PFSK-1 (cell line): ENCODE results near the gene HASPIN. TPM values are rescaled to one million over a fixed set of nuclear protein-coding genes. Genes with fewer than 3 reads are reported as not detected.

ENCODE experiments used
- FOXP2 ChIP-seq: optimal IDR thresholded peaks from 2 replicates; pipeline ENCODE3; 2011; ENCODE audit warnings: borderline replicate concordance, control low read depth, inconsistent platforms; ENCODE audit not compliant: insufficient read depth; ENCODE audit errors: extremely low read length, extremely low read depth
- POLR2AphosphoS5 ChIP-seq: IDR thresholded peaks from 2 replicates; pipeline ENCODE4 v1.6.1; 2012; ENCODE audit warnings: low read depth, mild to moderate bottlenecking, control low read depth, low read length, moderate library complexity
- SIN3A ChIP-seq: IDR thresholded peaks from 2 replicates; pipeline ENCODE4 v1.6.1; 2012; ENCODE audit warnings: mild to moderate bottlenecking, low read length, moderate library complexity, borderline replicate concordance; ENCODE audit not compliant: insufficient read depth
- TAF1 ChIP-seq: IDR thresholded peaks from 2 replicates; pipeline ENCODE4 v1.6.1; 2012; ENCODE audit warnings: low read length, control low read depth, borderline replicate concordance; ENCODE audit not compliant: insufficient read depth
- polyA plus RNA-seq: library from polyadenylated mRNA; unstranded; fragments of >200 nt; gene quantifications from one replicate; pipeline ENCODE4 v1.2.1, GENCODE V29; 2012; ENCODE audit warnings: low read depth, missing spikeins; ENCODE audit not compliant: insufficient read length
- TF ChIP-seq, protein P1 (sequence below), 2 experiments: IDR thresholded peaks; 2 replicates each; pipeline versions ENCODE4 v1.6.1 to v1.8.0; 2011 to 2012; ENCODE audit warnings: low read depth in 2 of 2, low read length in 2 of 2, control low read depth in 1 of 2, inconsistent platforms in 1 of 2, mild to moderate bottlenecking in 1 of 2, moderate library complexity in 1 of 2; ENCODE audit not compliant: insufficient read depth in 1 of 2

Gene HASPIN
- 10.0 TPM for polyA plus RNA-seq

DNA sequence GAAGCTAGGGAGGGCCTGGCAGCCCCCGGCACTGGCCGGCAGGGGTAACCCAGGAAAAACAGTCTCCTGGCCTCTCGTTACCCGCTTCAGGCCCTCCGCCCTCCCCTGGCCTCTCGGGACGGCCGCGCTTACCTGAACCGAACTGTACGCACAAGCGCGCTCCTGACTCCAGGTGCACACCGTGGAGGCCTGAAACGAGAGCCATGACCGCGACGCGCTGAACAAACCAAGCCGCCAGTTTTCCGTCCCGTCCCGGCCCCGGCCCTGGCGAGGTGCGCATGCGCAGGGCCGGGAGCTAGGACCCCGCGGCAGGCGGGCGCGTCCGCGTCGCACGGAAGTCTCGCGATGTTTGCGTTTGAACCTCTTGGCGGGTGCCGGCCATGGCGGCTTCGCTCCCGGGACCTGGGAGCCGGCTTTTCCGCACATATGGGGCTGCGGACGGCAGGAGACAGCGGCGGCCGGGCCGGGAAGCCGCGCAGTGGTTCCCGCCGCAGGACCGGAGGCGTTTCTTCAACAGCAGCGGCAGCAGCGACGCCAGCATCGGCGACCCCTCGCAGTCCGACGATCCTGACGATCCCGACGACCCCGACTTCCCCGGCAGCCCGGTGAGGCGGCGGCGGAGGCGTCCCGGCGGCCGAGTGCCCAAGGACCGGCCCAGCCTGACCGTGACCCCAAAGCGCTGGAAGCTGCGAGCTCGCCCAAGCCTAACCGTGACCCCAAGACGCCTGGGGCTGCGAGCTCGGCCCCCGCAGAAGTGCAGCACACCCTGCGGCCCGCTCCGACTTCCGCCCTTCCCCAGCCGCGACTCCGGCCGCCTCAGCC is at the start of gene HASPIN:
HASPIN (plus strand) TSS at position 348 of the 822 bp plus-strand sequence; CDS start at position 381, 33 bp downstream.
- TF ChIP-seq, protein P1, sequence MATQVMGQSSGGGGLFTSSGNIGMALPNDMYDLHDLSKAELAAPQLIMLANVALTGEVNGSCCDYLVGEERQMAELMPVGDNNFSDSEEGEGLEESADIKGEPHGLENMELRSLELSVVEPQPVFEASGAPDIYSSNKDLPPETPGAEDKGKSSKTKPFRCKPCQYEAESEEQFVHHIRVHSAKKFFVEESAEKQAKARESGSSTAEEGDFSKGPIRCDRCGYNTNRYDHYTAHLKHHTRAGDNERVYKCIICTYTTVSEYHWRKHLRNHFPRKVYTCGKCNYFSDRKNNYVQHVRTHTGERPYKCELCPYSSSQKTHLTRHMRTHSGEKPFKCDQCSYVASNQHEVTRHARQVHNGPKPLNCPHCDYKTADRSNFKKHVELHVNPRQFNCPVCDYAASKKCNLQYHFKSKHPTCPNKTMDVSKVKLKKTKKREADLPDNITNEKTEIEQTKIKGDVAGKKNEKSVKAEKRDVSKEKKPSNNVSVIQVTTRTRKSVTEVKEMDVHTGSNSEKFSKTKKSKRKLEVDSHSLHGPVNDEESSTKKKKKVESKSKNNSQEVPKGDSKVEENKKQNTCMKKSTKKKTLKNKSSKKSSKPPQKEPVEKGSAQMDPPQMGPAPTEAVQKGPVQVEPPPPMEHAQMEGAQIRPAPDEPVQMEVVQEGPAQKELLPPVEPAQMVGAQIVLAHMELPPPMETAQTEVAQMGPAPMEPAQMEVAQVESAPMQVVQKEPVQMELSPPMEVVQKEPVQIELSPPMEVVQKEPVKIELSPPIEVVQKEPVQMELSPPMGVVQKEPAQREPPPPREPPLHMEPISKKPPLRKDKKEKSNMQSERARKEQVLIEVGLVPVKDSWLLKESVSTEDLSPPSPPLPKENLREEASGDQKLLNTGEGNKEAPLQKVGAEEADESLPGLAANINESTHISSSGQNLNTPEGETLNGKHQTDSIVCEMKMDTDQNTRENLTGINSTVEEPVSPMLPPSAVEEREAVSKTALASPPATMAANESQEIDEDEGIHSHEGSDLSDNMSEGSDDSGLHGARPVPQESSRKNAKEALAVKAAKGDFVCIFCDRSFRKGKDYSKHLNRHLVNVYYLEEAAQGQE (IDR thresholded peaks at IDR 0.05; ENCODE audit: insufficient read depth in 1 of 2, low read depth in 2 of 2, low read length in 2 of 2) = peak; percentile 46 to 70; a peak in 2 of 4 replicates
- TF ChIP-seq SIN3A = peak; percentile 94; the same call in 1 of the 2 replicates
- peak; percentile 96 for TF ChIP-seq FOXP2
- TF ChIP-seq TAF1 = peak; percentile 86
- peak; percentile 97 for TF ChIP-seq POLR2AphosphoS5

DNA sequence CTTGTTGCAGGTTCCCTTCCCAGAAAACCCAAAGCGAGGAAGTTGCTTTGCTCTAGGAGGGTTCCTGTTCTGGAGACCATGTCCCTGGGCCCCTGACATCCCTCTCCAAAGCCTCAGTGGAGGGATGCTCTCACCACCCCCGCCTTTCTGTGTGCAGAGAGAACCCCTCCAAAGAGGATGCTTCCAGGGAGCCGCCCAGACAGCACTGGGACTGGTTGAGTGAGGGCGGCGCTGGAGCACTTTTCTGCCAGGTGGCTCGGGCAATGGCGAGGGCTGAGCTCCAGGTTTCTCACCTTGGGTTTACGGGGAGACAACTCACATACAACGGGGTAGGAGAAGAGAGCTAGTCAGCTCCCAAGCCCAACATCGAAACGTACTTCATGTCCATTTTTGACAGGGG is 47.8 kb upstream of the HASPIN start:
- TF ChIP-seq, protein P1 (IDR thresholded peaks at IDR 0.05; ENCODE audit: insufficient read depth in 1 of 2, low read depth in 2 of 2, low read length in 2 of 2) = no peak
- no peak for TF ChIP-seq FOXP2

DNA sequence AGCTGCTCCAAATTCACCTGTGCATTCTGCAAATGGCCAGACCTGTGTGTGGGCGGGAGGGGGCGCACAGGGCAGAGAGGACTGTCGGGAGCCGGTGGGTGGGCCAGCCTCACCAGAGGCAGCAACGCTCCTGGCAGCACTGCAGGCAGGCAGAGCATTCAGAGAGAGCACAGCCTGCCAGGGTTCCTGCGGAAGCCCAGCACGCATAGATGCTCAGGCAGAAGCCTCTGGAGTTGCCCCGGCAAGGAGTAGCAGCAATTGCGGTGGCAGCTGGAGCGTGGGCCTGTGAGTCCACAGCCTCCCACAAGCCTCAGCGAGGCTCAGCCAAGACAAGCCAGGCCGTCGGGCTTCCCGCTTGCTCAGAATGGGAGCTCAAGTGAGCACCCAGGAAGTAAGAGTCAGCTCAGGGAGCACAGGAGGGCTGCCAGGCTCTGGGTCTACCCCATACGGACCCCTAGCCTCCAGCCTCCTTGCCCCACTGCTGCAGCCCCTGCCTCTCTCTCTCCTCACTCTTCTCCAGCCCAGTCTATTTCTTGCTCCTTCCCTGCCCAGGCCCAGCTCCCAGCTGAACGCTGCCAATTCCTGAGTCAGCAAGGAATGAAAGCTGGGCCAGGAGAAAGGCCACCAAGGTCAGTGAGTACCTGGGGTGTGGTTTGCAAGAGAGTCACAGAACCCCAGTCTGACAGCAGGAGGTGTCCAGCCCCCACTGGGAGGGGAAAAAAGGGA is 45.4 kb upstream of the HASPIN start:
- TF ChIP-seq TAF1 (no peak), SIN3A (no peak), FOXP2 (no peak), POLR2AphosphoS5 (no peak)
- TF ChIP-seq, protein P1 (IDR thresholded peaks at IDR 0.05; ENCODE audit: insufficient read depth in 1 of 2, low read depth in 2 of 2, low read length in 2 of 2) = no peak

DNA sequence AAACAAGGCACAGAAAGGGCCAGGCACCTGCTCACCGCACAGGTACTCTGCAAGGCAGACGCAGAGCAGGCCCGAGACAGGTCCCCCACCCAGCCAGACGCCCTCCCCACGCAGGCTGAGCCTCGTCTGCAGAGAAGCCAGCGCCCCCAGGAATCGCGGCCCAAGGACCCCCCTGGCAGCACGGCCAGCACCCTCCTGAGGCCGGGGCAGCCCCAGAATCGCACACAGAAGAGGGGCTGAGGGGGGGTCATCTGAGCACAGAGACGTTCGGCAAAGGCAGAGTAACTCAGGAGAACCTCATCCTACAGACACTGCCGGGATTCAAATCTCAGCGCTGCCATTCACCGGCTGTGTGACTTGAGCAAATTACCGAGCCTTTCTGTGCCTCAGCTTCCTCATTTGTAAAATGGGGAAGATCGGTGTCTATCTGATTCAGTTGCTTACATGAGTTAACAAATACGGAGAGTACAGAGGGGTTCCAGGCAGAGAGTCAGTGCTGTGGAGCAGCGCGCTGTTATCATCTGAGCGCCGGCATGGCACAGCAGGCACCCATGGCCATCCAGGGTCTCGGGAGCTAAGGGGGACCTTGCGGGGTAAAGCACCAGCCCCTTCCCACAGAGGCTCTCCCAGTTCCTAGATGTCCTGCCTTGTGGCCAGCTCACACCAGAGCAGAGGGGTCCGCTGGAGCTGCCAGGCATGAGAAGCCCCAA is 44.7 kb upstream of the HASPIN start:
- TF ChIP-seq TAF1 = no peak
- no peak for TF ChIP-seq FOXP2

DNA sequence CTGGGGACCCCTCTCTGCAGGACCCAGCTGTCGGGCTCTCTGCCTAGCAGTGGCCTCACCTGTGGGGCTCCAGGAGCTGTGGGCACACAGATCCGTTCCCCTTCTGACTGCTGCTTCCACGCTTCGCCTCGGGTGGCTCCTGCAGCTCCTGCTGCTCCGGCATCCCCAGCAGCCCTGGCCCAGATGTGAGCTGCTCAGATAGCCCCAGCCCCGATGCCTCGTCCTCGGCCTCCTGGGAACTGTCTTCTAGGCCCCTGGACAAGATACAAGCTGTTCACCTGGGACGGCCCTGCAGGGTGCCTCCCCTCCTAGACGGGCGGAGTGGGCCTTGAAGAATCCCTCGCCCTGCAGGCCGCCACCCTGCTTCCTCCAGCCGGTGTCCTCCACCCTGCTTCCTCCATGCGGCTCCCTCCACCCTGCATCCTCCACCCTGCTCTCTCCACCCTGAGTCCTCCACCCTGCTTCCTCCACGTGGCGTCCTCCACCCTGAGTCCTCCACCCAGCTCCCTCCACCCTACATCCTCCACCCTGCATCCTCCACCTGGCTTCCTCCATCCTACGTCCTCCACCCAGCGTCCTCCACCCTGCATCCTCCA is 44.1 kb upstream of the HASPIN start:
- TF ChIP-seq POLR2AphosphoS5 (no peak), SIN3A (no peak), TAF1 (no peak), FOXP2 (no peak)
- TF ChIP-seq, protein P1 (IDR thresholded peaks at IDR 0.05; ENCODE audit: insufficient read depth in 1 of 2, low read depth in 2 of 2, low read length in 2 of 2) = no peak
